HepG2 (cell line): ENCODE measurements around the gene PXMP4. TPM values are rescaled to one million over a fixed set of nuclear protein-coding genes. Genes with fewer than 3 reads are reported as not detected.
A peak's percentile ranks its signal among the peaks of the same experiment; 100 is the strongest.

ENCODE experiments used
- BRCA1 ChIP-seq: sonication (generic); formaldehyde crosslinking; IDR thresholded peaks from 2 replicates; pipeline ENCODE4 v1.4.0; 2020; ENCODE audit warnings: missing genetic modification reagents
- CBFB ChIP-seq: sonication (generic); formaldehyde crosslinking; IDR thresholded peaks from 2 replicates; pipeline ENCODE4 v1.4.0; 2020; ENCODE audit warnings: missing genetic modification reagents
- CCAR2 ChIP-seq: fragments of 200-400 bp; formaldehyde crosslinking; optimal IDR thresholded peaks from 2 replicates; pipeline ENCODE3; 2018; ENCODE audit warnings: low read depth, mild to moderate bottlenecking, low read length, moderate library complexity
- CENPT ChIP-seq: sonication (generic); formaldehyde crosslinking; IDR thresholded peaks from 2 replicates; pipeline ENCODE4 v1.8.0; 2022; ENCODE audit warnings: low read depth, mild to moderate bottlenecking, moderate library complexity, missing genetic modification reagents
- CENPX ChIP-seq: sonication (generic); formaldehyde crosslinking; IDR thresholded peaks from 2 replicates; pipeline ENCODE4 v1.9.0; 2021; ENCODE audit warnings: mild to moderate bottlenecking, missing genetic modification reagents, moderate library complexity
- FIP1L1 ChIP-seq: fragments of 200-400 bp; formaldehyde crosslinking; IDR thresholded peaks from 2 replicates; pipeline ENCODE4 v1.6.1; 2018; ENCODE audit warnings: low read depth, mild to moderate bottlenecking, low read length, moderate library complexity, borderline replicate concordance; ENCODE audit not compliant: insufficient read depth
- HOXA7 ChIP-seq: sonication (generic); formaldehyde crosslinking; IDR thresholded peaks from 2 replicates; pipeline ENCODE4 v1.8.1; 2022; ENCODE audit warnings: mild to moderate bottlenecking, missing genetic modification reagents, moderate library complexity
- NAIF1 ChIP-seq: sonication (generic); formaldehyde crosslinking; IDR thresholded peaks from 2 replicates; pipeline ENCODE4 v1.5.0; 2020; ENCODE audit warnings: mild to moderate bottlenecking, missing genetic modification reagents, borderline replicate concordance
- NKX3-1 ChIP-seq: sonication (generic); formaldehyde crosslinking; IDR thresholded peaks from 2 replicates; pipeline ENCODE4 v1.5.0; 2020; ENCODE audit warnings: missing genetic modification reagents
- PHB2 ChIP-seq: fragments of 450-650 bp; IDR thresholded peaks from 2 replicates; pipeline ENCODE4 v1.6.1; 2018; ENCODE audit not compliant: partially characterized antibody
- POGZ ChIP-seq: sonication (generic); formaldehyde crosslinking; IDR thresholded peaks from 2 replicates; pipeline ENCODE4 v1.4.0; 2020; ENCODE audit warnings: mild to moderate bottlenecking, missing genetic modification reagents
- RBFOX2 ChIP-seq: fragments of 200-400 bp; formaldehyde crosslinking; IDR thresholded peaks from 2 replicates; pipeline ENCODE4 v1.6.1; 2017; ENCODE audit warnings: low read depth, mild to moderate bottlenecking, low read length
- RFX1 ChIP-seq: fragments of 450-650 bp; IDR thresholded peaks from 2 replicates; pipeline ENCODE4 v1.6.1; 2017
- SNAPC2 ChIP-seq: sonication (generic); formaldehyde crosslinking; IDR thresholded peaks from 2 replicates; pipeline ENCODE4 v1.8.1; 2022; ENCODE audit warnings: mild to moderate bottlenecking, missing genetic modification reagents
- SRSF4 ChIP-seq: fragments of 200-400 bp; formaldehyde crosslinking; IDR thresholded peaks from one replicate; pipeline ENCODE4 v1.6.1; 2018; ENCODE audit warnings: mild to moderate bottlenecking, low read depth, low read length, moderate library complexity; ENCODE audit not compliant: poor library complexity, severe bottlenecking
- THAP7 ChIP-seq: sonication (generic); formaldehyde crosslinking; IDR thresholded peaks from 2 replicates; pipeline ENCODE4 v1.8.1; 2023; ENCODE audit warnings: mild to moderate bottlenecking, missing genetic modification reagents
- ZBTB43 ChIP-seq: sonication (generic); formaldehyde crosslinking; conservative IDR thresholded peaks from 2 replicates; pipeline ENCODE4 v1.4.0; 2020; ENCODE audit warnings: missing genetic modification reagents
- ZGPAT ChIP-seq: IDR thresholded peaks from 2 replicates; pipeline ENCODE4 v1.6.1; 2016; ENCODE audit warnings: mild to moderate bottlenecking
- ZNF136 ChIP-seq: sonication (generic); formaldehyde crosslinking; IDR thresholded peaks from 2 replicates; pipeline ENCODE4 v1.8.1; 2022; ENCODE audit warnings: low read depth, mild to moderate bottlenecking, moderate library complexity, missing genetic modification reagents
- ZNF264 ChIP-seq: sonication (generic); formaldehyde crosslinking; IDR thresholded peaks from 2 replicates; pipeline ENCODE4 v1.4.0; 2020; ENCODE audit warnings: missing genetic modification reagents
- ZNF331 ChIP-seq: sonication (generic); formaldehyde crosslinking; IDR thresholded peaks from 2 replicates; pipeline ENCODE4 v1.4.0; 2020; ENCODE audit warnings: missing genetic modification reagents
- ZNF446 ChIP-seq: sonication (generic); formaldehyde crosslinking; IDR thresholded peaks from 2 replicates; pipeline ENCODE4 v1.5.0; 2020; ENCODE audit warnings: mild to moderate bottlenecking, missing genetic modification reagents
- ZNF652 ChIP-seq: IDR thresholded peaks from 2 replicates; pipeline ENCODE4 v1.6.1; 2016; ENCODE audit warnings: low read depth, borderline replicate concordance
- ZNF747 ChIP-seq: sonication (generic); formaldehyde crosslinking; IDR thresholded peaks from 2 replicates; pipeline ENCODE4 v1.8.1; 2023; ENCODE audit warnings: missing genetic modification reagents, mild to moderate bottlenecking, borderline replicate concordance
- ZNF792 ChIP-seq: IDR thresholded peaks from 2 replicates; pipeline ENCODE4 v1.6.1; 2016
- ZSCAN20 ChIP-seq: sonication (generic); formaldehyde crosslinking; IDR thresholded peaks from 2 replicates; pipeline ENCODE4 v1.4.0; 2020; ENCODE audit warnings: missing genetic modification reagents, mild to moderate bottlenecking, borderline replicate concordance
- polyA plus RNA-seq, 8 experiments: library from polyadenylated mRNA; depleted of rRNA in 3 of 8; stranded (reverse) in 7 of 8; unstranded in 1 of 8; fragments of >200 nt; fragmentation: Illumina TruSeq in 4 of 8; extraction: Trizol in 4 of 8; gene quantifications; 2 replicates each; pipeline versions ENCODE4 v1.2.1 to v1.2.3, GENCODE V29; 2011 to 2016; ENCODE audit warnings: low read depth in 4 of 8, missing spikeins in 1 of 8, mixed read lengths in 1 of 8; ENCODE audit not compliant: insufficient read depth in 1 of 8
- total RNA-seq, 5 experiments: library from RNA; depleted of rRNA; stranded (reverse); fragments of >200 nt; fragmentation: Illumina TruSeq; extraction: Trizol; gene quantifications; 2 replicates each; pipeline ENCODE4 v1.2.3, GENCODE V29; 2016; ENCODE audit warnings: low read depth in 1 of 5

Gene PXMP4
- total and polyA plus RNA-seq, 2 of the 13 experiments (the other 11 are each of a cell fraction or from before 2014, with no cell fraction given), result not detected

- TF ChIP-seq SNAPC2 (CRISPR knock-in tag) (peak; percentile 63), CBFB (CRISPR knock-in tag) (peak; percentile 91), CCAR2 (peak; percentile 88), BRCA1 (no peak), FIP1L1 (no peak), ZNF331 (CRISPR knock-in tag) (peak; percentile 81), ZNF446 (CRISPR knock-in tag) (0 out of 2 replicates have a peak, but pooled peaks have one; percentile 94), SRSF4 (no peak), ZNF747 (CRISPR knock-in tag) (no peak), ZSCAN20 (CRISPR knock-in tag) (no peak), ZNF264 (CRISPR knock-in tag) (no peak; the same call in none of the 2 replicates), THAP7 (CRISPR knock-in tag) (peak; percentile 80; the same call in 1 of the 2 replicates), ZBTB43 (peak; percentile 86), CENPX (CRISPR knock-in tag) (no peak), CENPT (CRISPR knock-in tag) (no peak; the same call in none of the 2 replicates), POGZ (CRISPR knock-in tag) (peak; percentile 62), NAIF1 (CRISPR knock-in tag) (no peak), RFX1 (no peak), NKX3-1 (CRISPR knock-in tag) (no peak), ZNF792 (CRISPR knock-in tag) (0 out of 2 replicates have a peak, but pooled peaks have one; percentile 23), HOXA7 (peak; percentile 92), ZNF136 (CRISPR knock-in tag) (no peak; the same call in 1 of the 2 replicates), PHB2 (no peak), RBFOX2 (peak; percentile 91), ZGPAT (peak; percentile 31; the same call in 1 of the 2 replicates), ZNF652 (CRISPR knock-in tag) (0 out of 2 replicates have a peak, but pooled peaks have one; percentile 6)
These were observed 12.3 kb upstream of the PXMP4 start (continued) for GRCh38 chr20:33732166-33732970.
